ENCODE measurements around the gene TRABD.

- no peak for TF ChIP-seq POLR2AphosphoS5 (IDR thresholded peaks at IDR 0.05; ENCODE audit: low read depth, low read length)
- no peak for TF ChIP-seq POLR2A (IDR thresholded peaks at IDR 0.05; ENCODE audit: low read depth, low read length)
Observed at GRCh38 chr22:50143096-50143495, 42.6 kb upstream of the TRABD start.
